ENCODE measurements around the gene LTA.
A peak's percentile ranks its signal among the peaks of the same experiment; 100 is the strongest.

Gene LTA

GRCh38 chr6:31579546-31580437 lies 7.7 kb downstream of the LTA start:
- peaks cover 0 to 16% (median 11%) of the 10 kb centered on the region in 4 donors for H3K4me1 ChIP-seq
- intact Hi-C loops (cut with DNase I; ENCODE audit: low total_unique reads), result no loop called here
- DNase-seq, result no peak
- H3K36me3 ChIP-seq, result no peaks in the 10 kb centered on the region
- H3K27ac ChIP-seq, result no peak overlapping the region
- no peaks in the 10 kb centered on the region for H3K9me3 ChIP-seq
- peaks cover 0 to 4% of the 10 kb centered on the region in 2 donors for H3K27me3 ChIP-seq
- TF ChIP-seq CTCF (IDR thresholded peaks at IDR 0.05), result no peak
- H3K4me3 ChIP-seq, result no peak overlapping the region

GRCh38 chr6:31580438-31580740 lies 8.3 kb downstream of the LTA start:
- Histone ChIP-seq H3K4me3 (peak overlapping the region; percentile 61 to 66), H3K4me1 (peaks cover 0 to 16% (median 11%) of the 10 kb centered on the region in 4 donors), H3K27me3 (no peaks in the 10 kb centered on the region), H3K9me3 (no peaks in the 10 kb centered on the region), H3K27ac (peak overlapping the region; percentile 56 to 76), H3K36me3 (no peaks in the 10 kb centered on the region)
- no peak for TF ChIP-seq CTCF (IDR thresholded peaks at IDR 0.05)
- DNase-seq, result no peak
- intact Hi-C loops (cut with DNase I; ENCODE audit: low total_unique reads), result no loop called here

- peak; percentile 84 to 89 for DNase-seq
- H3K9me3 ChIP-seq, result no peaks in the 10 kb centered on the region
- H3K4me3 ChIP-seq, result peak overlapping the region; percentile 61 to 66
- no peaks in the 10 kb centered on the region for H3K27me3 ChIP-seq
- peak overlapping the region; percentile 56 to 76 for H3K27ac ChIP-seq
- no peaks in the 10 kb centered on the region for H3K36me3 ChIP-seq
- TF ChIP-seq CTCF (IDR thresholded peaks at IDR 0.05), result peak; percentile 96 to 98
- peaks cover 0 to 16% (median 11%) of the 10 kb centered on the region in 4 donors for H3K4me1 ChIP-seq
- intact Hi-C loops (cut with DNase I; ENCODE audit: low total_unique reads), result no loop called here
These were observed 8.8 kb downstream of the LTA start for GRCh38 chr6:31580807-31581433.

GRCh38 chr6:31581434-31582229 lies 9.5 kb downstream of the LTA start:
- Histone ChIP-seq H3K36me3 (no peaks in the 10 kb centered on the region), H3K4me3 (peak overlapping the region; percentile 61 to 66), H3K4me1 (peaks cover 0 to 16% (median 11%) of the 10 kb centered on the region in 4 donors), H3K27ac (peak overlapping the region; percentile 56 to 76), H3K27me3 (peaks cover 0 to 4% of the 10 kb centered on the region in 2 donors), H3K9me3 (no peaks in the 10 kb centered on the region)
- intact Hi-C loops (cut with DNase I; ENCODE audit: low total_unique reads), result no loop called here
- TF ChIP-seq CTCF (IDR thresholded peaks at IDR 0.05), result no peak
- DNase-seq, result no peak

GRCh38 chr6:31582230-31582643 lies 10.1 kb downstream of the LTA start, which contains the start of gene LTB:
TSS of gene LTB (minus strand) at chr6:31582424. CDS start at chr6:31582417, 7 bp downstream.
- Histone ChIP-seq H3K4me1 (peaks cover 0 to 16% (median 11%) of the 10 kb centered on the region in 4 donors), H3K9me3 (no peaks in the 10 kb centered on the region), H3K36me3 (no peaks in the 10 kb centered on the region), H3K4me3 (peak within 1 kb of the TSS; percentile 61 to 66), H3K27ac (peak within 1 kb of the TSS; percentile 56 to 76), H3K27me3 (peaks cover 0 to 10% of the 10 kb centered on the region in 2 donors)
- DNase-seq, result no peak
- intact Hi-C loops (cut with DNase I; ENCODE audit: low total_unique reads), result no loop called here
- TF ChIP-seq CTCF (IDR thresholded peaks at IDR 0.05), result no peak

Data from tibial artery (tissue), 4 donors.